ENCODE data around the gene MARK1. TPM values are rescaled to one million over a fixed set of nuclear protein-coding genes. Genes with fewer than 3 reads are reported as not detected.

Gene MARK1
- total RNA-seq, 1 experiment from 2014 or later, result 1.8 TPM

- no TSS peak for BruUV-seq (replicated peaks)
- no peak for DNase-seq
- Mint-ChIP-seq H3K36me3 (ENCODE audit: insufficient read depth, unreplicated experiment) (no peaks in the 10 kb centered on the region), H3K9me3 (ENCODE audit: low read depth, unreplicated experiment) (no peaks in the 10 kb centered on the region), H3K4me1 (ENCODE audit: low read depth, unreplicated experiment) (no peaks in the 10 kb centered on the region), H3K27ac (ENCODE audit: unreplicated experiment) (no peak overlapping the region), H3K4me3 (ENCODE audit: low read depth, unreplicated experiment) (no peak overlapping the region), H3K27me3 (ENCODE audit: unreplicated experiment) (no peaks in the 10 kb centered on the region)
- no peak for TF ChIP-seq CTCF (IDR thresholded peaks at IDR 0.05; ENCODE audit: unreplicated experiment)
- CTCF ChIA-PET, result interaction anchor here (1.6 kb wide), 1 partner anchor 36 kb away, joined by 4 read pairs; no protein-coding TSS in a partner anchor
- intact Hi-C loops (cut with micrococcal nuclease; ENCODE audit: unreplicated experiment), result no loop called here
Measured at GRCh38 chr1:220696226-220696862, 168.4 kb downstream of the MARK1 start.

GRCh38 chr1:220696863-220697231 lies 168.9 kb downstream of the MARK1 start:
- H3K4me1 Mint-ChIP-seq (ENCODE audit: low read depth, unreplicated experiment), result no peaks in the 10 kb centered on the region
- no peak overlapping the region for H3K4me3 Mint-ChIP-seq (ENCODE audit: low read depth, unreplicated experiment)
- intact Hi-C loops (cut with micrococcal nuclease; ENCODE audit: unreplicated experiment), result no loop called here
- no peaks in the 10 kb centered on the region for H3K36me3 Mint-ChIP-seq (ENCODE audit: insufficient read depth, unreplicated experiment)
- no peak overlapping the region for H3K27ac Mint-ChIP-seq (ENCODE audit: unreplicated experiment)
- no peak for DNase-seq
- H3K27me3 Mint-ChIP-seq (ENCODE audit: unreplicated experiment), result no peaks in the 10 kb centered on the region
- no peak for TF ChIP-seq CTCF (IDR thresholded peaks at IDR 0.05; ENCODE audit: unreplicated experiment)
- CTCF ChIA-PET, result interaction anchor here (1.6 kb wide), 1 partner anchor 36 kb away, joined by 4 read pairs; no protein-coding TSS in a partner anchor
- BruUV-seq (replicated peaks), result no TSS peak
- no peaks in the 10 kb centered on the region for H3K9me3 Mint-ChIP-seq (ENCODE audit: low read depth, unreplicated experiment)

- no peak for DNase-seq
- BruUV-seq (replicated peaks), result no TSS peak
- intact Hi-C loops (cut with micrococcal nuclease; ENCODE audit: unreplicated experiment), result no loop called here
- H3K4me1 Mint-ChIP-seq (ENCODE audit: low read depth, unreplicated experiment), result no peaks in the 10 kb centered on the region
- CTCF ChIA-PET, result interaction anchor here (1.6 kb wide), 1 partner anchor 35 kb away, joined by 4 read pairs; no protein-coding TSS in a partner anchor
- H3K36me3 Mint-ChIP-seq (ENCODE audit: insufficient read depth, unreplicated experiment), result no peaks in the 10 kb centered on the region
- TF ChIP-seq CTCF (IDR thresholded peaks at IDR 0.05; ENCODE audit: unreplicated experiment), result no peak
- no peaks in the 10 kb centered on the region for H3K9me3 Mint-ChIP-seq (ENCODE audit: low read depth, unreplicated experiment)
- H3K27ac Mint-ChIP-seq (ENCODE audit: unreplicated experiment), result no peak overlapping the region
- H3K27me3 Mint-ChIP-seq (ENCODE audit: unreplicated experiment), result peaks cover 1% of the 10 kb centered on the region
- H3K4me3 Mint-ChIP-seq (ENCODE audit: low read depth, unreplicated experiment), result no peak overlapping the region
Measured at GRCh38 chr1:220697326-220697725, 169.4 kb downstream of the MARK1 start.

GRCh38 chr1:220698607-220699016 lies 170.7 kb downstream of the MARK1 start:
- BruUV-seq (replicated peaks), result no TSS peak
- Mint-ChIP-seq H3K27ac (ENCODE audit: unreplicated experiment) (no peak overlapping the region), H3K4me3 (ENCODE audit: low read depth, unreplicated experiment) (no peak overlapping the region), H3K4me1 (ENCODE audit: low read depth, unreplicated experiment) (no peaks in the 10 kb centered on the region), H3K9me3 (ENCODE audit: low read depth, unreplicated experiment) (no peaks in the 10 kb centered on the region), H3K27me3 (ENCODE audit: unreplicated experiment) (peaks cover 7% of the 10 kb centered on the region), H3K36me3 (ENCODE audit: insufficient read depth, unreplicated experiment) (no peaks in the 10 kb centered on the region)
- DNase-seq, result no peak
- intact Hi-C loops (cut with micrococcal nuclease; ENCODE audit: unreplicated experiment), result no loop called here
- CTCF ChIA-PET, result interaction anchor here (0.7 to 1.1 kb wide), 2 partner anchors 13 to 35 kb away, joined by 3 to 4 read pairs; no protein-coding TSS in a partner anchor
- no peak for TF ChIP-seq CTCF (IDR thresholded peaks at IDR 0.05; ENCODE audit: unreplicated experiment)
